ENCODE results near the gene GLS2.
A peak's percentile ranks its signal among the peaks of the same experiment; 100 is the strongest.
"Not testable (repeated sequence)": the region's sequence is repeated elsewhere in the genome, so short reads cannot be mapped to it uniquely, and the experiment has no call there.

The GLS2 gene

DNA sequence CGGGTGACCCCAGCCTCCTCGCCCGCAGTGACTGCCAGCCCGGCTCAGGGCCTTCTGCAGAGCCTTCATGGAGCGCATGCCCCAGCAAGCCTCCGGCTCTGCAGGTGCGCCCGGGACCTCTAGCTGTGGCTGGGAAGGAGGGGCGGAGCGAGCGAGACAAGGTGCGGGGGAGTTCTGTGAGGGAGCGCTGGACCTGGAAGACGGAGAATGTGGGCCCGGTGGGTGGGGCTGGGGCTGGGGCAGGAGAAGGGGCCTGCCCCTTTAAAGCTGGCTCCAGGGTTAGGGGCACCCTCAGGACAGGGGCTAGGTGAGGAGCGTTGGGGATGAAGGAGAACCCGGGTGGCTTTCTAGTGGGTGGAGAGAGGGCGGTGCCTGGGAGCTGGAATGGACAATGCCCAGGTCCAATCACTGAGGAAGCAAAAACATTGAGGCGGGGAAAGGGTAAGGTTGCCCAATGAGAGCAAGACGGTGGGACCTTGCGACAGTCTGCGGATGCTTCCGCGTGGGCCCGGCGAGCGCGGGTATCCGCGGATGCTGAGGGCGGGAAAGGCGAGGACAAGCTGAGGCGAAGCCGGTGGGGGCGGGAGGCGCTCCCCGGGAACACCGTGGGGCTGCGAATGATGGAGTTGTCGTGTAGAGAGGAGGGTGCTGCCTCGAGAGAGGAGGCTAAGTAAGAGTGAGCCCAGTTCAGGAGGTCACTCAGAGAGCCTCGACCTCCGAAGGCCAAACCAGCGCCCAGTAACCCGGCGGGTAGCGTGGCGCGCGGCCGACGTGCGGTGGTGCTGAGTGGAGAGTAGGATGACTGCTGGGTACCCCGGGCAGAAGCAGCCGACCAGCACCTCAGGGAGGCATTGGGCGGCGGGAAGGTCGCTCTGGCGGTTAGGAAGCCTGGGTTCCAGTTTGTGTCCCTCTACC is at the start of gene GLS2:
Gene GLS2, minus strand, starts transcription at position 121 of the 915 bp plus-strand sequence. Its CDS starts 43 bp downstream, at position 78.
- Mint-ChIP-seq H3K27ac (peak within 1 kb of the TSS; percentile 80), H3K9me3 (peaks cover 2% of the 10 kb centered on the region), H3K4me3 (peak within 1 kb of the TSS; percentile 84), H3K36me3 (no peaks in the 10 kb centered on the region), H3K4me1 (peaks cover 17% of the 10 kb centered on the region)
- ATAC-seq (peak; percentile 97), DNase-seq (ENCODE audit: low spot score in 2 of 2) (peak; percentile 51 to 81)

DNA sequence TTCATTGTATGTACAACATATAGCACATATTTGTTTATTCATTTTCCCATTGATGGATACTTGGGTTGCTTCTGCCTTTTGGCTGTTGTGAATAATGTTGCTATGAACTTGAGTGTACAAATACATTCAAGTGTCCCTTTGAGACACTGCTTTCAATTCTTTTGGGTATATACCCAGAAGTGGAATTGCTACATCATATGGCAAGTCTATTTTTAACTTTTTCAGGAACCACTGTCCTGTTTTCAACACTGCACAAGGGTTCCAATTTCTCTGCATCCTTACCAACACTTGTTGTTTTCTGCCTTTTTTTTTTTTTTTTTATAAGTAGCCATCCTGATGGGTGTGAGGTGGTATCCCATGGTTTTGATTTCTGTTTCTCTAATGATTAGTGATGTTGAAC is 49.6 kb upstream of the GLS2 start:
- no peak for ATAC-seq
- no peak overlapping the region for H3K27ac Mint-ChIP-seq
- H3K36me3 Mint-ChIP-seq, result no peaks in the 10 kb centered on the region
- no peaks in the 10 kb centered on the region for H3K4me1 Mint-ChIP-seq
- H3K4me3 Mint-ChIP-seq, result no peak overlapping the region
- no peak for DNase-seq (ENCODE audit: low spot score in 2 of 2)
- H3K9me3 Mint-ChIP-seq, result no peaks in the 10 kb centered on the region

DNA sequence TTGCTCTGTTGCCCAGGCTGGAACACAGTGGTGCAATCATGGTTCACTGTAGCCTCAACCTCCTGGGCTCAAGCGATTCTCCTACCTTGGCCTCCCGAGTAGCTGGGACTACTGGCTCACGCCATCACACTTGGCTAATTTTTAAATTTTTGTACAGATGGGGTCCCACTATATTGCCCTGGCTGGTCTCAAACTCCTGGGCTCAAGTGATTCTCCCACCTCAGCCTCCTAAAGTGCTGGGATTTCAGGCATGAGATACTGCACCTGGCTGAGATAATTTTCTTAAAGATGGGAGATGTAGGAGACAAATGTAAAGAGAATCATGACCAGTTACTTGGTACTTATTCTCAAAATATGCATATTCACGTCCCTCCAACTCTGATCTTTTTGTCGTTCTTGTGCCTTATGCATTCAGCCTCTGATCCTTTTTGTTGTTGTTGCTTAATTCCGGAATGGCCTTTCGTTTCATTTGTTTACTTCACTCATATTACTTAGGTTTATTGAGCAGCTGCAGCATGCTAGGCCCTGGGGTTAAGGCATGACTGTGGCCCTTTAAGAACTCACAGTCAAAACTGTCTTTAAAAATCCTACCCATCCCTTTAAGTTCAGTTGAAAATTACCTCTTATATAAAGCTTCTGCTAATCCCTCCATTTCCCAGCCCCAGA is 42.6 kb upstream of the GLS2 start:
- no peaks in the 10 kb centered on the region for H3K36me3 Mint-ChIP-seq
- H3K9me3 Mint-ChIP-seq, result no peaks in the 10 kb centered on the region
- H3K4me3 Mint-ChIP-seq, result no peak overlapping the region
- DNase-seq (ENCODE audit: low spot score in 2 of 2) (no peak), ATAC-seq (no peak)
- no peaks in the 10 kb centered on the region for H3K4me1 Mint-ChIP-seq
- H3K27ac Mint-ChIP-seq, result no peak overlapping the region

- no peaks in the 10 kb centered on the region for H3K36me3 Mint-ChIP-seq
- no peaks in the 10 kb centered on the region for H3K9me3 Mint-ChIP-seq
- DNase-seq (ENCODE audit: low spot score in 2 of 2) (no peak), ATAC-seq (no peak)
- no peak overlapping the region for H3K27ac Mint-ChIP-seq
- H3K4me1 Mint-ChIP-seq, result no peaks in the 10 kb centered on the region
- H3K4me3 Mint-ChIP-seq, result no peak overlapping the region
These were observed 41.7 kb upstream of the GLS2 start for GRCh38 chr12:56529656-56530055.

GRCh38 chr12:56528846-56529245 is 40.9 kb upstream of the GLS2 start:
- no peak overlapping the region for H3K27ac Mint-ChIP-seq
- H3K9me3 Mint-ChIP-seq, result no peaks in the 10 kb centered on the region

GRCh38 chr12:56522411-56523193 is 34.6 kb upstream of the GLS2 start:
- ATAC-seq, result peak; percentile 66
- peak overlapping the region; percentile 80 for H3K27ac Mint-ChIP-seq
- peaks cover 13% of the 10 kb centered on the region for H3K4me1 Mint-ChIP-seq
- H3K36me3 Mint-ChIP-seq, result no peaks in the 10 kb centered on the region
- no peak for DNase-seq (ENCODE audit: low spot score in 2 of 2)
- H3K9me3 Mint-ChIP-seq, result no peaks in the 10 kb centered on the region
- H3K4me3 Mint-ChIP-seq, result peak overlapping the region; percentile 72

More at GRCh38 chr12:56528846-56529245, 40.9 kb upstream of the GLS2 start:
- H3K36me3 Mint-ChIP-seq, result no peaks in the 10 kb centered on the region
- no peaks in the 10 kb centered on the region for H3K4me1 Mint-ChIP-seq
- no peak for DNase-seq (ENCODE audit: low spot score in 2 of 2)
- ATAC-seq, result no peak
- H3K4me3 Mint-ChIP-seq, result no peak overlapping the region

GRCh38 chr12:56521590-56522371 is 33.8 kb upstream of the GLS2 start, which contains the start of gene RBMS2:
RBMS2 (plus strand) TSS chr12:56521820; CDS start chr12:56522024, 204 bp downstream.
- Mint-ChIP-seq H3K4me1 (peaks cover 13% of the 10 kb centered on the region), H3K4me3 (peak within 1 kb of the TSS; percentile 72), H3K36me3 (no peaks in the 10 kb centered on the region), H3K9me3 (no peaks in the 10 kb centered on the region), H3K27ac (peak within 1 kb of the TSS; percentile 80)
- ATAC-seq, result peak; percentile 89
- DNase-seq (ENCODE audit: low spot score in 2 of 2), result no peak

DNA sequence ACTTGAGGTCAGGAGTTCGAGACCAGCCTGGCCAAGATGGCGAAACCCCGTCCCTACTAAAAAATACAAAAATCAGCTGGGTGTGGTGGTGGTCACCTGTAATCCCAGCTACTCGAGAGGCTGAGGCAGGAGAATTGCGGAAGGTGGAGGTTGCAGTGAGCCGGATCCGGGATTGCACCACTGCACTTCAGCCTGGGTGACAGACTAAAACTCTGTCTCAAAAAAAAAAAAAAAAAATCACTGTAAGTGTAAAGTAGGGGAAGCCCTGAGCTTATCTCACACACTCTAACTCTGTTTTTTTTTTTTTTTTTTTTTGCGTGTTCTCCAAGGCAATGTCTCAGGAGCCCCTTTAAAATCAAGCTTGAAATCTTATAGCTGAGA is 33.2 kb upstream of the GLS2 start:
- ATAC-seq, result peak; percentile 36
- no peaks in the 10 kb centered on the region for H3K9me3 Mint-ChIP-seq
- peak overlapping the region; percentile 80 for H3K27ac Mint-ChIP-seq
- peak overlapping the region; percentile 72 for H3K4me3 Mint-ChIP-seq
- H3K4me1 Mint-ChIP-seq, result peaks cover 13% of the 10 kb centered on the region
- no peak for DNase-seq (ENCODE audit: low spot score in 2 of 2)
- H3K36me3 Mint-ChIP-seq, result no peaks in the 10 kb centered on the region

GRCh38 chr12:56520506-56520905 is 32.5 kb upstream of the GLS2 start:
- ATAC-seq (no peak), DNase-seq (ENCODE audit: low spot score in 2 of 2) (no peak)
- H3K4me3 Mint-ChIP-seq, result peak overlapping the region; percentile 72
- H3K27ac Mint-ChIP-seq, result no peak overlapping the region
- H3K4me1 Mint-ChIP-seq, result peaks cover 13% of the 10 kb centered on the region
- H3K9me3 Mint-ChIP-seq, result no peaks in the 10 kb centered on the region
- H3K36me3 Mint-ChIP-seq, result no peaks in the 10 kb centered on the region

GRCh38 chr12:56520048-56520447 is 32.1 kb upstream of the GLS2 start:
- no peak overlapping the region for H3K27ac Mint-ChIP-seq
- no peak overlapping the region for H3K4me3 Mint-ChIP-seq
- no peak for ATAC-seq

DNA sequence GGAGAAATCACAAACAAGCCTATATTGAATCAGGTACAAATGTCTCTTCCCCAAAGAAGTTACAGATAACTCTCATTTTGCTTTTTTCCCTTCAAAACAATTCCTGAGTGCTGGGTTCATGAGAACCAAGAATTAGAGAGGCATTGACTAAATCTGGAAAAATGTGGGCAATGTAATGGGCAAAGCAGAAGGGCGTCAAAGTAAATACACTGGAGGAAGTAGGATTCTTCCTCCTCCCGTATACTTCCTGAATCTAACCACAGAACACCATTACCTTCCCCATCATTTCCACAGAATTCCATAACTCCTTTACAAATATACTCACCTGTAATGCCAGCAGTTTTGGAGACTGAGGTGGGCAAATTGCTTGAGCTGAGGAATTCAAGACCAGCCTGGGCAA is 30.6 kb upstream of the GLS2 start:
- no peak overlapping the region for H3K4me3 Mint-ChIP-seq
- DNase-seq (ENCODE audit: low spot score in 2 of 2), result no peak

More at GRCh38 chr12:56520048-56520447, 32.1 kb upstream of the GLS2 start:
- Mint-ChIP-seq H3K36me3 (no peaks in the 10 kb centered on the region), H3K4me1 (peaks cover 13% of the 10 kb centered on the region), H3K9me3 (no peaks in the 10 kb centered on the region)
- no peak for DNase-seq (ENCODE audit: low spot score in 2 of 2)

DNA sequence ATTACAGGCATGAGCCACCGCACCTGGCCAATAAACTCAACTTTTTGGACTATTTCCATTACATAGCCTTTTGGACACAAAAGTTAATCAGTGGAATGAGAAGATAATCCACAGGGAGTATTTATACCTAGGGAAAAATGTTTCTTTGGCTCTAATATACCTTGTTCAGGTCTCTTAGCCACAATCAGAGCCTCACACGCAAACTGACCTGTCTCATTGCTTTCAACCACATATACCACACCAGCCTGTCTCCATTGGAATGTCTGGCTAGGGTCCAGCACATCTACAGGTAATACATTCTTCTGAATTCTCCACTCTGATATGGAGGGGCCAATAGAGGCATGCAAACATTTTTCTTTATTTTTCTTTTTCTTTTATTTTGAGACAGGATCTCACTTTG is 29.9 kb upstream of the GLS2 start:
- no peak overlapping the region for H3K4me3 Mint-ChIP-seq
- DNase-seq (ENCODE audit: low spot score in 2 of 2) (no peak), ATAC-seq (no peak)
- H3K9me3 Mint-ChIP-seq, result no peaks in the 10 kb centered on the region
- peaks cover 11% of the 10 kb centered on the region for H3K4me1 Mint-ChIP-seq
- H3K36me3 Mint-ChIP-seq, result no peaks in the 10 kb centered on the region
- no peak overlapping the region for H3K27ac Mint-ChIP-seq

More for the DNA sequence above, 30.6 kb upstream of the GLS2 start:
- no peak overlapping the region for H3K27ac Mint-ChIP-seq
- H3K9me3 Mint-ChIP-seq, result no peaks in the 10 kb centered on the region
- no peaks in the 10 kb centered on the region for H3K36me3 Mint-ChIP-seq
- ATAC-seq, result no peak
- H3K4me1 Mint-ChIP-seq, result peaks cover 13% of the 10 kb centered on the region

DNA sequence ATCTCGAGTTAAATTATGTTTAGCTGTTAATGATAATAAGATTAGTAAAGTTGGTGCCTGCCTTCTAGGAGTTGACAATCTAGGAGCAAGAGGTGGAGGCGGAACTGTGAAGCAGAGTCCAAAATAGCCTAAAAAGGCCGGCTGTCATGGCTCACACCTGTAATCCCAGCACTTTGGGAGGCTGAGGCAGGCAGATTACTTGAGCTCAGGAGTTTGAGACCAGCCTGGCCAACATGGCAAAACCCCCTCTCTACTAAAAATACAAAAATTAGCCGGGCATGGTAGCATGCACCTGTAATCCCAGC is 26.0 kb upstream of the GLS2 start:
- not testable (repeated sequence) for H3K9me3 Mint-ChIP-seq; H3K4me3 Mint-ChIP-seq; H3K27ac Mint-ChIP-seq; H3K36me3 Mint-ChIP-seq; DNase-seq (ENCODE audit: low spot score in 2 of 2); ATAC-seq; H3K4me1 Mint-ChIP-seq

GRCh38 chr12:56510786-56511185 is 22.8 kb upstream of the GLS2 start:
- no peak for ATAC-seq
- Mint-ChIP-seq H3K27ac (no peak overlapping the region), H3K4me3 (no peak overlapping the region), H3K9me3 (no peaks in the 10 kb centered on the region), H3K4me1 (no peaks in the 10 kb centered on the region), H3K36me3 (no peaks in the 10 kb centered on the region)
- no peak for DNase-seq (ENCODE audit: low spot score in 2 of 2)

DNA sequence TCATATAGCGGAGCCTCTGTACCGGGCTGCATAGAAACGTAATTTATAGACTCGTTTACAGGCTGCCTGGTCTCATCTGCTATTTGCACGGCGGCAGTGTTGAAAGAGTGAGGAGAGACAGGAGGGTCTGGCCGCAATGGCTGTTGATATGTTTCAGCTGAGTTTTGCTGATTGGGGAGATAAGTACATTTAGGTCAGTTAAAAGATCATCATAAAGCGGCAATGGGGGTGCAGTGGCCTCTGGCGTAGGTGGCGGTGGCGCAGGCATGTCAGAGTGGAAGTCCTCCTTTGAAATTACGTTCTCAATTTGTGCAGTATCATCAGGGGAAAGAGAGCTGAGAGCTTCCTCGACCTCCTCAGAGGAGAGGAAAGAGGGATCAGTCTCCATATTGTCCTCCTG is 11.9 kb upstream of the GLS2 start:
- not testable (repeated sequence) for H3K4me3 Mint-ChIP-seq; H3K4me1 Mint-ChIP-seq; H3K9me3 Mint-ChIP-seq; H3K36me3 Mint-ChIP-seq; ATAC-seq; H3K27ac Mint-ChIP-seq; DNase-seq (ENCODE audit: low spot score in 2 of 2)

Measured in stimulated activated effector memory CD8-positive, alpha-beta T cell treated with anti-CD3 and anti-CD28 coated beads, Interleukin-12 subunit alpha, Interleukin-12 subunit beta, amount 100 ng/mL, for 72 hours (primary cell).